GM19467 (cell line): ENCODE results near the gene CUEDC2.

Source experiments
- ATAC-seq: cut with Tn5 transposase; IDR thresholded peaks from one replicate; pipeline ENCODE4 v1.9.1; 2021; ENCODE audit warnings: mild to moderate bottlenecking, moderate library complexity; ENCODE audit not compliant: unreplicated experiment

The CUEDC2 gene

GRCh38 chr10:102399217-102400021, 33.0 kb downstream of the CUEDC2 start:
- ATAC-seq, result no peak

GRCh38 chr10:102398172-102399020, 34.0 kb downstream of the CUEDC2 start:
- ATAC-seq, result no peak

GRCh38 chr10:102397222-102398171, 34.9 kb downstream of the CUEDC2 start:
- no peak for ATAC-seq

- no peak for ATAC-seq
These were observed 35.6 kb downstream of the CUEDC2 start for GRCh38 chr10:102396730-102397151.

- ATAC-seq, result no peak
These were observed 36.1 kb downstream of the CUEDC2 start for GRCh38 chr10:102396317-102396650.

- no peak for ATAC-seq
These were observed 36.7 kb downstream of the CUEDC2 start, which contains the start of gene NFKB2 for GRCh38 chr10:102395400-102396316. TSS of gene NFKB2 (plus strand) at chr10:102395705. CDS start at chr10:102395960, 255 bp downstream.

GRCh38 chr10:102394801-102395399, 37.5 kb downstream of the CUEDC2 start:
- no peak for ATAC-seq

- peak; percentile 78 for ATAC-seq
These were observed 38.1 kb downstream of the CUEDC2 start for GRCh38 chr10:102394079-102394800.

- no peak for ATAC-seq
These were observed 38.8 kb downstream of the CUEDC2 start for GRCh38 chr10:102393411-102394078.

GRCh38 chr10:102392306-102392705, 40.1 kb downstream of the CUEDC2 start:
- no peak for ATAC-seq

- no peak for ATAC-seq
These were observed 42.5 kb downstream of the CUEDC2 start for GRCh38 chr10:102389894-102390293.

- ATAC-seq, result no peak
These were observed 47.6 kb downstream of the CUEDC2 start for GRCh38 chr10:102384606-102385429.

- no peak for ATAC-seq
These were observed 48.3 kb downstream of the CUEDC2 start for GRCh38 chr10:102384053-102384452.

GRCh38 chr10:102382871-102383270, 49.5 kb downstream of the CUEDC2 start:
- ATAC-seq, result no peak

- no peak for ATAC-seq
These were observed 50.4 kb downstream of the CUEDC2 start for GRCh38 chr10:102381983-102382382.

GRCh38 chr10:102379383-102379782, 53.0 kb downstream of the CUEDC2 start:
- no peak for ATAC-seq

GRCh38 chr10:102376901-102377300, 55.5 kb downstream of the CUEDC2 start:
- ATAC-seq, result no peak
